Natural killer cell (primary cell): ENCODE results near the gene ZNF385C. TPM values are rescaled to one million over a fixed set of nuclear protein-coding genes. Genes with fewer than 3 reads are reported as not detected.

ENCODE experiments used
- ATAC-seq, 3 donors: fragments of 150-1000 bp in 2 of 3; fragments of 200-7000 bp in 1 of 3; cut with Tn5 transposase; 1 replicate in 1 of 3; 2 replicates in 2 of 3; pipeline ENCODE4 v1.10.0; 2021; ENCODE audit warnings: mild to moderate bottlenecking in 2 of 3, moderate library complexity in 2 of 3
- DNase-seq, 2 donors: peaks; one replicate each; pipeline versions ENCODE4 v3.0.0 to v3.0.0-alpha.2; 2013 to 2021; ENCODE audit warnings: mixed read lengths in 1 of 2
- H3K27ac ChIP-seq: one replicate; pipeline ENCODE4 v1.5.1; 2013; ENCODE audit warnings: mild to moderate bottlenecking, low read length
- H3K27me3 ChIP-seq: one replicate; pipeline ENCODE4 v1.6.1; 2013; ENCODE audit warnings: low read length; ENCODE audit not compliant: control insufficient read depth, insufficient read depth
- H3K36me3 ChIP-seq: one replicate; pipeline ENCODE4 v1.6.1; 2013; ENCODE audit warnings: low read length; ENCODE audit not compliant: control insufficient read depth, insufficient read depth
- H3K4me1 ChIP-seq: one replicate; pipeline ENCODE4 v1.6.1; 2013; ENCODE audit warnings: low read length; ENCODE audit not compliant: control insufficient read depth, insufficient read depth
- H3K4me3 ChIP-seq: one replicate; pipeline ENCODE4 v1.5.1; 2013; ENCODE audit warnings: low read length
- H3K9me3 ChIP-seq: one replicate; pipeline ENCODE4 v1.6.1; 2013; ENCODE audit warnings: low read length; ENCODE audit not compliant: control insufficient read depth, insufficient read depth
- H3K27ac Mint-ChIP-seq, 2 donors: one replicate each; pipeline ENCODE4 v1.8.0; 2022; ENCODE audit warnings: mild to moderate bottlenecking in 2 of 2, mixed read lengths in 2 of 2, moderate library complexity in 1 of 2
- H3K27me3 Mint-ChIP-seq, 2 donors: one replicate each; pipeline ENCODE4 v1.8.0; 2022; ENCODE audit warnings: low read depth in 2 of 2, mixed read lengths in 2 of 2
- H3K36me3 Mint-ChIP-seq: one replicate; pipeline ENCODE4 v1.8.0; 2022; ENCODE audit warnings: mixed read lengths
- H3K4me1 Mint-ChIP-seq, 2 donors: one replicate each; pipeline ENCODE4 v1.8.0; 2022; ENCODE audit warnings: mixed read lengths in 2 of 2
- H3K4me3 Mint-ChIP-seq: one replicate; pipeline ENCODE4 v1.8.0; 2022; ENCODE audit warnings: mild to moderate bottlenecking, moderate library complexity, mixed read lengths
- H3K9me3 Mint-ChIP-seq, 2 donors: one replicate each; pipeline ENCODE4 v1.8.0; 2022; ENCODE audit warnings: mixed read lengths in 2 of 2
- CTCF ChIP-seq: fragments of 200-600 bp; IDR thresholded peaks from one replicate; pipeline ENCODE4 v1.8.0; 2022; ENCODE audit warnings: antibody characterized with exemption
- WGBS: methylation state at CpG from one replicate; pipeline ENCODE4 v1.1.7; 2013; ENCODE audit warnings: missing lambda C conversion rate; ENCODE audit not compliant: insufficient coverage; 5-methylcytosine and 5-hydroxymethylcytosine counted together
- intact Hi-C: fragments of 100-400 bp; cut with micrococcal nuclease; formaldehyde crosslinking; loops from one replicate; pipeline ENCODE4 v1.14.2; 2022
- total RNA-seq, 4 donors: library from RNA; stranded (reverse); fragments of 120-200 nt in 1 of 4; gene quantifications; one replicate each; pipeline versions ENCODE4 v1.2.3 to v1.2.4, GENCODE V29; 2013 to 2022

Gene ZNF385C
- total RNA-seq, 3 donors from 2014 or later (not counting 1 experiment from before 2014, with no cell fraction given), result 0.28 TPM; not detected in 2

DNA sequence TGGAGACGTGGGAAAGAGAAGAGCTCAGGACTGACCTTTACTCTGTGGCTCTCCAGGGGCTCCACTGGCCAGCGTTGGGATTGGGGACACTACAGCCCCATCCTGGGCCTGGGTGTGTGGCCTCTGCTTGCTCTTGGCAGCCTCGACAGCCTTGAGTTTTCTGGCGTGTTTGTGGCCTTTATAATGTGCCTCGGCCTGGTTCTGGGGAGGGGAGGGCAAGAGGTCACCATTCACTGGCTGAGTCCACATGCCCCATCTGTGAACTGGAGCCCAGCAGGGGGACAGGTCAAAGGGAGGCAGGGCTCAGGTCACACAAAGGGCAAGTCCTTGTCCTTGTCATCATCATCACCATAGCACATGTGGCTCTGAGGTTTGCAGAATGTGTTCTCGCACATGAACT is 66.7 kb downstream of the ZNF385C start:
- Mint-ChIP-seq H3K4me3 (no peak overlapping the region), H3K4me1 (peaks cover 0 to 8% of the 10 kb centered on the region in 2 donors), H3K9me3 (no peaks in the 10 kb centered on the region), H3K27ac (no peak overlapping the region), H3K27me3 (peaks cover 0 to 3% of the 10 kb centered on the region in 2 donors), H3K36me3 (no peaks in the 10 kb centered on the region)
- H3K9me3 ChIP-seq, result no peaks in the 10 kb centered on the region
- DNase-seq (no peak), ATAC-seq (no peak)
- H3K4me3 ChIP-seq, result no peak overlapping the region
- H3K27me3 ChIP-seq, result no peaks in the 10 kb centered on the region
- peaks cover 5% of the 10 kb centered on the region for H3K4me1 ChIP-seq
- no peak overlapping the region for H3K27ac ChIP-seq
- H3K36me3 ChIP-seq, result no peaks in the 10 kb centered on the region
- TF ChIP-seq CTCF, result no peak
- 85% methylated on average over 5 of the region's 6 CpGs for WGBS
- intact Hi-C loops, result no loop called here

DNA sequence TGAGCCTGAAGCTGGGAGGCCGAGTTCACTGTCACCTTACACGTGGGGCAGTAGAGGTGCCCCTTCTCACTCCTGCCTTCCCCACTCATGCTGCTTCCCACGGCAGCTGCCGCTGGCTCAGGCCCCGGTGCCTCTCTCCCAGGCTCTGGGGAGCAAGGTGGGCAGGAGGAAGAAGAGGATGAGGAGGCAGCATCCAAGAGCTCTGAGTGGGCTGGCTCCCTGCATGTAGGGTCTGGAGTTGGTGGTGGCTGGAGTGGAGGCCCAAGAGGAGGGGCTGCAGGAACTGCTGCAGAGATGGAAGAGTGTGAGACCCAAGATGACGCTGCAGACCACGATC is 69.5 kb downstream of the ZNF385C start:
- Mint-ChIP-seq H3K4me3 (no peak overlapping the region), H3K9me3 (no peaks in the 10 kb centered on the region), H3K27me3 (peaks cover 0 to 2% of the 10 kb centered on the region in 2 donors), H3K4me1 (peaks cover 6 to 16% of the 10 kb centered on the region in 2 donors), H3K36me3 (no peaks in the 10 kb centered on the region), H3K27ac (no peak overlapping the region)
- ATAC-seq, result no peak
- H3K27me3 ChIP-seq, result no peaks in the 10 kb centered on the region
- H3K4me1 ChIP-seq, result peaks cover 23% of the 10 kb centered on the region
- 84% methylated on average over 7 of the region's 7 CpGs for WGBS
- TF ChIP-seq CTCF, result no peak
- H3K27ac ChIP-seq, result no peak overlapping the region
- intact Hi-C loops, result no loop called here
- DNase-seq, result no peak
- H3K36me3 ChIP-seq, result peaks cover 5% of the 10 kb centered on the region
- no peaks in the 10 kb centered on the region for H3K9me3 ChIP-seq
- H3K4me3 ChIP-seq, result no peak overlapping the region

DNA sequence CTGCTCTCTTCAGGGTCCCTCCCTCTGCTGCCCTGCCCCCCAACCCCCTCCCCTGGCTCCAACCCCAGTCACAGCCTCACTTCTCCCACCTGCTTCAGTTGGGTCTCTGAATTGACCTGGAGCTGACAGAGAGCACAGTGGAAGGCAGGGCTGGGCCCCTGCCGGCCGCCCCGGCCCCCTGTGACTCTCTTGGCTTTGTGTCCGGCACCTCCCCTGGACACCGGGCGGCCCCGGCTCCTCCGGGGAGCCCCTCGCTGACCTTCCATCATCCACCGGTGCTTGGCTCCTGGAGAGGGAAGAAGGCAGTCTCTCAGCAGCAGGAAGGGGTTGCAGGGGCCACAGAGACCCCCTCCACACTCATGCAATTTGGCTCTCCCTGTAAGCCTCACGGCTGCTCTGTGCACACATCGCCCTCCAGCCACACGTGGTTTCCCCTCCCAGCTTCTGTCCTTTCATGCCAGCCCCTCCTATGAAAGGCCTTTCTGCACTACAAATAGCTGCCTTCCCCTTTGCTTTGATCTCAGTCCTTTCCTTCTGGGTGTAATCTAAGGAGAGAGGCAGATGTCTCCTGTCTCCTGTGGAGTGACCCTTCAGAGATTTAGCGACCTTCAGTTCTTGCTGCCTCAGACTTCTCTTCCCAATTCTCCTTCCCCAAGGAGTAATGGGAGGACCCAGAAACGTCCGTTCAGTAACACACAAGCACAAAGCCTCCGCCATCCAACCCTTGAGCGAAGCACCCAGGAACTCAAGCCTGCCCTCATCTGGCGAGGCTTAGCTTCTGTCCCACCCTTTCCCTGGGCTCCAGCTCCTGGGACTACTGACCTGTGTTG is 70.1 kb downstream of the ZNF385C start:
- H3K4me1 ChIP-seq, result peaks cover 26% of the 10 kb centered on the region
- intact Hi-C loops, result no loop called here
- no peak overlapping the region for H3K4me3 Mint-ChIP-seq
- peaks cover 6 to 16% of the 10 kb centered on the region in 2 donors for H3K4me1 Mint-ChIP-seq
- H3K9me3 ChIP-seq, result no peaks in the 10 kb centered on the region
- no peak for ATAC-seq
- no peak overlapping the region for H3K27ac Mint-ChIP-seq
- H3K9me3 Mint-ChIP-seq, result no peaks in the 10 kb centered on the region
- no peak for DNase-seq
- H3K36me3 ChIP-seq, result peaks cover 10% of the 10 kb centered on the region
- H3K27ac ChIP-seq, result no peak overlapping the region
- no peaks in the 10 kb centered on the region for H3K27me3 ChIP-seq
- no peak overlapping the region for H3K4me3 ChIP-seq
- no peak for TF ChIP-seq CTCF
- WGBS, result 83% methylated on average over 19 of the region's 19 CpGs
- H3K27me3 Mint-ChIP-seq, result no peaks in the 10 kb centered on the region
- no peaks in the 10 kb centered on the region for H3K36me3 Mint-ChIP-seq

- Histone ChIP-seq H3K4me3 (no peak overlapping the region), H3K27ac (no peak overlapping the region), H3K27me3 (no peaks in the 10 kb centered on the region), H3K4me1 (peaks cover 26% of the 10 kb centered on the region), H3K9me3 (no peaks in the 10 kb centered on the region), H3K36me3 (peaks cover 13% of the 10 kb centered on the region)
- no peaks in the 10 kb centered on the region for H3K9me3 Mint-ChIP-seq
- H3K4me3 Mint-ChIP-seq, result no peak overlapping the region
- H3K4me1 Mint-ChIP-seq, result peaks cover 6 to 16% of the 10 kb centered on the region in 2 donors
- DNase-seq, result no peak
- no peaks in the 10 kb centered on the region for H3K36me3 Mint-ChIP-seq
- TF ChIP-seq CTCF, result no peak
- 92% methylated on average over 5 of the region's 5 CpGs for WGBS
- intact Hi-C loops, result no loop called here
- ATAC-seq, result no peak
- no peak overlapping the region for H3K27ac Mint-ChIP-seq
- H3K27me3 Mint-ChIP-seq, result no peaks in the 10 kb centered on the region
These were observed 70.7 kb downstream of the ZNF385C start for GRCh38 chr17:42027590-42027889.
